Measurements from ENCODE around the gene PLBD2. TPM values are rescaled to one million over a fixed set of nuclear protein-coding genes. Genes with fewer than 3 reads are reported as not detected.
A peak's percentile ranks its signal among the peaks of the same experiment; 100 is the strongest.

Gene PLBD2
- total RNA-seq, 1 donor from 2014 or later, result 6.8 TPM

DNA sequence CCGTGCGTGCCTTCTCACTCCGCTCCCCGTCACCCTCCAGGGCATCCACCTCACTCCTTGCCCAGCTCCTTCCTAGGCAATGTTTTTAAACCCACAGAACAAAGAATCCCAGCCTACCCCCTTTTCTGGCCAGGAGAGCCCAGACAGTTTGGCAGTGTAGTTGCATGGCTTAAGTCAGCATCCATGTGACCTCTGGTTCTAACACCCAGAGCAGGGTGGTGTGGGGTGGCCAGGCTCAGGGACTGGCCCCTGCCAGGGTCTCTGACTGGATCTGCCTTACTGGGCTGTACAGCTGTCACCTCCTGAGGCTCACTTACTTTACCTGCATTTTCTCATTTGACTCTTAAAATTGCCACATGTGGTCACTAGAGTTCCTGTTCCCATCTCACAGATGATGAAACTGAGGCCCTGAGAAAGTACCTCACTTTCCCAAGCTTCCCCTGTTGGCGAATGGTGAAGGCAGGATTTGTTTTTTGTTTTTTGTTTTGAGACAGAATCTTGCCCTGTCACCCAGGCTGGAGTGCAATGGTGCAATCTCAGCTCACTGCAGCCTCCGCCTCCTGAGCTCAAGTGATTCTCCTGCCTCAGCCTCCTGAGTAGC lies 27.0 kb downstream of the PLBD2 start:
- Histone ChIP-seq H3K36me3 (ENCODE audit: control insufficient read depth, insufficient read depth, low read length) (peaks cover 9% of the 10 kb centered on the region), H3K4me3 (ENCODE audit: low read depth, low read length) (no peak overlapping the region), H3K27me3 (ENCODE audit: control insufficient read depth, insufficient read depth, low read length) (no peaks in the 10 kb centered on the region)
- FAIRE-seq (peak; percentile 52), DNase-seq (ENCODE audit: low read depth) (no peak)
- TF ChIP-seq, protein P1, sequence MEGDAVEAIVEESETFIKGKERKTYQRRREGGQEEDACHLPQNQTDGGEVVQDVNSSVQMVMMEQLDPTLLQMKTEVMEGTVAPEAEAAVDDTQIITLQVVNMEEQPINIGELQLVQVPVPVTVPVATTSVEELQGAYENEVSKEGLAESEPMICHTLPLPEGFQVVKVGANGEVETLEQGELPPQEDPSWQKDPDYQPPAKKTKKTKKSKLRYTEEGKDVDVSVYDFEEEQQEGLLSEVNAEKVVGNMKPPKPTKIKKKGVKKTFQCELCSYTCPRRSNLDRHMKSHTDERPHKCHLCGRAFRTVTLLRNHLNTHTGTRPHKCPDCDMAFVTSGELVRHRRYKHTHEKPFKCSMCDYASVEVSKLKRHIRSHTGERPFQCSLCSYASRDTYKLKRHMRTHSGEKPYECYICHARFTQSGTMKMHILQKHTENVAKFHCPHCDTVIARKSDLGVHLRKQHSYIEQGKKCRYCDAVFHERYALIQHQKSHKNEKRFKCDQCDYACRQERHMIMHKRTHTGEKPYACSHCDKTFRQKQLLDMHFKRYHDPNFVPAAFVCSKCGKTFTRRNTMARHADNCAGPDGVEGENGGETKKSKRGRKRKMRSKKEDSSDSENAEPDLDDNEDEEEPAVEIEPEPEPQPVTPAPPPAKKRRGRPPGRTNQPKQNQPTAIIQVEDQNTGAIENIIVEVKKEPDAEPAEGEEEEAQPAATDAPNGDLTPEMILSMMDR (IDR thresholded peaks at IDR 0.05; ENCODE audit: insufficient read depth, low read length, severe bottlenecking), result no peak

DNA sequence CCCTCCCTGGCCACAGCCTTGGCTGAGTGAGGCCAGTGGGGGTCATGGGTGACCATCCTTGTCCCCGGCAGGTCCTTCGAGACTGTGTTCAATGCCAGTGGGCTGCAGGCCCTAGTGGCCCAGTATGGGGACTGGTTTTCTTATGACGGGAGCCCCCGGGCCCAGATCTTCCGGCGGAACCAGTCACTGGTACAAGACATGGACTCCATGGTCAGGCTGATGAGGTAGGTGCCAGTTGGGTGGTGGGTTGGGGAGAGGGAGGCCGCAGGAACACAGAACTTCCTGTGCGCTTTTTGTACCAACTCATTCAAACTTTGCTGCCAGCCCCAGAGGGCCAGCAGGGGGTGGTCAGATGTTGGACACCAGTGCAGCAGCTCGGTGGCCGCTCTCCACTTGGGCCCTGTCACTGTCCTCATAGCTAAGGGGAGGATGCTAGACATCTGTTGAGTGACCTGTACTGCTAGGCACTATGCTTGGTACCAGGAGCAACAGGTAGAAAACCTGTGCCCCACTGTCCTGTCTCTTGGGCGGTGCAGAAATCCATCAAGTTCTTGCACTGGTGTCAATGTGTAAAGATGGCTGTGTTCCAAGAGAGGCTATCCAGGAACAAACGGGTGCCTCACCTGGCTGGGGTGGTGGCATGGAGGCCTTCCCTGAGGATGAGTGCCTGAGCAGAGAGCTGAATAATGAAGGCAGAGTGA lies 28.6 kb downstream of the PLBD2 start:
- FAIRE-seq (peak; percentile 73), DNase-seq (ENCODE audit: low read depth) (no peak)
- no peaks in the 10 kb centered on the region for H3K27me3 ChIP-seq (ENCODE audit: control insufficient read depth, insufficient read depth, low read length)
- TF ChIP-seq, protein P1 (IDR thresholded peaks at IDR 0.05; ENCODE audit: insufficient read depth, low read length, severe bottlenecking), result no peak
- no peak overlapping the region for H3K4me3 ChIP-seq (ENCODE audit: low read depth, low read length)
- peaks cover 6% of the 10 kb centered on the region for H3K36me3 ChIP-seq (ENCODE audit: control insufficient read depth, insufficient read depth, low read length)

DNA sequence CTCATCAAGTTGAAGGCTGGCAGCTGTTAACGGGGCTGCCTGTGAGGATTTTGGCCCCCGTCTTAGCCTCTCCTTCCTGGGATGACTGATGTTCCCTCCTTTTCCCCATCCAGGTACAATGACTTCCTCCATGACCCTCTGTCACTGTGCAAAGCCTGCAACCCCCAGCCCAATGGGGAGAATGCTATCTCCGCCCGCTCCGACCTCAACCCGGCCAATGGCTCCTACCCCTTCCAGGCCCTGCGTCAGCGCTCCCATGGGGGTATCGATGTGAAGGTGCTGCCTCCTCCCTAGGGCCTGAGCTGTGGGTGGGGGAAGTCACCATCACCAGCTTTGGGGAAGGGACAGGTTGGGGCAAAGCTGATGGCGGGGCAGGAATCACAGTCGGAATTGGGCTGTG lies 29.2 kb downstream of the PLBD2 start:
- FAIRE-seq (no peak), DNase-seq (ENCODE audit: low read depth) (no peak)
- peaks cover 6% of the 10 kb centered on the region for H3K36me3 ChIP-seq (ENCODE audit: control insufficient read depth, insufficient read depth, low read length)
- H3K4me3 ChIP-seq (ENCODE audit: low read depth, low read length), result no peak overlapping the region
- TF ChIP-seq, protein P1 (IDR thresholded peaks at IDR 0.05; ENCODE audit: insufficient read depth, low read length, severe bottlenecking), result no peak
- no peaks in the 10 kb centered on the region for H3K27me3 ChIP-seq (ENCODE audit: control insufficient read depth, insufficient read depth, low read length)

DNA sequence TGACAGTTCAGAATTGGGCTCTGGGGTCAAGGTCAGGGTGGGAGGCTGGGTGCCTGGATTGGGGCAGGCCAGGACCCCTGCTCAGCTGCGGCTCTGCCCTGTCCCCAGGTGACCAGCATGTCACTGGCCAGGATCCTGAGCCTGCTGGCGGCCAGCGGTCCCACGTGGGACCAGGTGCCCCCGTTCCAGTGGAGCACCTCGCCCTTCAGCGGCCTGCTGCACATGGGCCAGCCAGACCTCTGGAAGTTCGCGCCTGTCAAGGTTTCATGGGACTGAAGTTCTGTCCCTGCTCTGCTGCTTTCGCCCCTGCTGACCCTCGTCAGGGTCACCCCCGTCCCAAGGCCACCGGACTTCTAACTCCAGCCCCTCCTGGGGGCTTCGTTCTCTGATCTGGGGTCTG lies 30.0 kb downstream of the PLBD2 start:
- no peaks in the 10 kb centered on the region for H3K27me3 ChIP-seq (ENCODE audit: control insufficient read depth, insufficient read depth, low read length)
- TF ChIP-seq, protein P1 (IDR thresholded peaks at IDR 0.05; ENCODE audit: insufficient read depth, low read length, severe bottlenecking), result no peak
- H3K4me3 ChIP-seq (ENCODE audit: low read depth, low read length), result no peak overlapping the region
- H3K36me3 ChIP-seq (ENCODE audit: control insufficient read depth, insufficient read depth, low read length), result peaks cover 6% of the 10 kb centered on the region
- DNase-seq (ENCODE audit: low read depth), result no peak
- FAIRE-seq, result no peak

DNA sequence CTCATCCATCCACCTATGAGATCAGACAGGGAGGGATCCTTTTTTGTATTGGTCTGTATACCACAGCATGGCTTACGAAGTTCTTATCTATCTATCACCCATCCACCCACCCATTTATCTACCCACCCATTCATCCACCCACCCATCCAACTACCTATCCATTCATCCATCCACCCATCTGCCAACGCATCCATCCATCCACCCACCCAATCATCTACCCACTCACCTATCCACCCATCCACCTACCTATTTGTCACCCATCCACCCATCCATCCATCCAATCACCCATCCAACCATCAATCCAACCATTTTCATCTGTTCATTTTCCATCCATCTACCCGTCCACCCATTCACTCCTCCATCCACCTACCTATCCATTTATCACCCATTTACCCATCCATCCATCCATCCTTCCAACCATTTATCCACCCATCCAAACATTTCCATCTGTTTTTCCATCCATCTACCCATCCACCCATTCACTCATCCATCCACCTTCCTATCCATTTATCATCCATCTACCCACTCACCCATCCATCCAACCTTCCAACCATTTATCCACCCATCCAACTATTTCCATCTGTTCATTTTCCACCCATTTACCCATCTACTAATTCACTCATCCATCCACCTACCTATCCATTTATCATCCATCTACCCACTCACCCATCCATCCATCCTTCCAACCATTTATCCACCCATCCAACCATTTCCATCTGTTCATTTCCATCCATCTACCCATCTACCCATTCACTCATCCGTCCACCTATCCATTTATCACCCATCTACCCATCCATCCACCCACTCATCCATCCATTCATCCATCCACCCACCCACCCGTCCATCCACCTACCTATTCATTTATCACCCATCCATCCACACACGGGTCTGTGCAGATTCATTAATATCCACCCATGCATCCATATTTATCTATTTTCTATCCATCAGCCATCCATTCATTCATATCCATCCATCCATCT lies 32.0 kb downstream of the PLBD2 start:
- FAIRE-seq (peak; percentile 7), DNase-seq (ENCODE audit: low read depth) (no peak)
- Histone ChIP-seq H3K36me3 (ENCODE audit: control insufficient read depth, insufficient read depth, low read length) (peaks cover 4% of the 10 kb centered on the region), H3K27me3 (ENCODE audit: control insufficient read depth, insufficient read depth, low read length) (no peaks in the 10 kb centered on the region), H3K4me3 (ENCODE audit: low read depth, low read length) (no peak overlapping the region)
- TF ChIP-seq, protein P1 (IDR thresholded peaks at IDR 0.05; ENCODE audit: insufficient read depth, low read length, severe bottlenecking), result no peak

All from bronchial epithelial cell (primary cell).